ENCODE results near the gene ZFHX3.

- no peak for TF ChIP-seq CTCF (IDR thresholded peaks at IDR 0.05)
- no peak for TF ChIP-seq EZH2 (IDR thresholded peaks at IDR 0.05; ENCODE audit: borderline replicate concordance, insufficient read depth, low read depth, low read length, poor library complexity, severe bottlenecking)
These were observed 22.6 kb downstream of the ZFHX3 start for GRCh38 chr16:73025151-73025855.

Measured in B cell (primary cell).